HuH-7 (cell line): ENCODE measurements around the gene ORC4.

Source experiments
- DNase-seq: peaks from one replicate; pipeline ENCODE4 v3.0.0; 2011; ENCODE audit warnings: low spot score

Gene ORC4

DNA sequence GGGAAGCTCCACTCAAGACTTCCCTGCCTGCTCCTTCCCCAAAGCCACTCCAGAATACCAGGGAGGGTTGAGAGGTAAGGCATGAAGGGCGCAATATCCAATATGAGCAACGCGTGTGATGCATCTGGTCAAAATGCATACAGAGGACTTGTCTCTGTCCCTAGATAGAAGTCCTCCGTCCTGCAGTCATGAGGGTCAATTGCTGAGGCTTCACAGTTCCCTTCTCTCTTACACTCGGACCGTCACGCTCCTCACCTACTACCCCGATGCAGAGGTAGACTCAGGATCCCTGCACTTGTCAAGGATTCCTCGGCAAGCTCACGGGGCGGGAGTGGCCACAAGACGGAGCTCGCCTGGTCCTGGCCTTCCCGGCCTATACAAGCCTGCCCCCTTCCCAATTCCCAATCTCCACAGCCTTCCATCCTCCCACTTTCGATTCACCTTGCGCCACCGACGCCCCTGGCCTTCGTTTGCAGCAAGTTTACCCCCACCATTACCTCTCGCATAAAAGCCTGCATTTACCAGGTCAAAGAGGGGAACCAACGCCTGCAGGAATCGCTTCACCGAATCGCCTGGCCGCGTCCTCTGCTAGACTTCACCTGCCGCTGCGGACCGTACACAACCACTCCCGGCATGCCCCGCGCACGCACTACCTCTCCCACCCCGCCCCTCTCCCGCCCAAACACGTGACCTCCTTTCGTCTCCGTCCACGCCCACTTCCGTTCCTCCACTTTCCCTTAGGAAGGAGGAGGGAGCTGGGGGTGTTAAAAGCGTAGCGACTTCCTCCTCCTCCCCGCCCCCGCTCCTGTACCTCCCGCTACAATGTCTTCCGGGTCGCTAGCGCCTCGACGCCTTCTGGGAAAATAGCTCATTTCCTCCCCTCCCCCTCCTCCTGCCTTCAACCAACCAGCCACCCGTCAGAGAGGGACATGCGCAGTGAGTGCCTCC is at the start of gene ORC4:
Gene ORC4 (minus strand): TSS at position 627 of the 948 bp plus-strand sequence. CDS start 44,779 bp downstream, outside the sequence.
- peak; percentile 85 for DNase-seq

DNA sequence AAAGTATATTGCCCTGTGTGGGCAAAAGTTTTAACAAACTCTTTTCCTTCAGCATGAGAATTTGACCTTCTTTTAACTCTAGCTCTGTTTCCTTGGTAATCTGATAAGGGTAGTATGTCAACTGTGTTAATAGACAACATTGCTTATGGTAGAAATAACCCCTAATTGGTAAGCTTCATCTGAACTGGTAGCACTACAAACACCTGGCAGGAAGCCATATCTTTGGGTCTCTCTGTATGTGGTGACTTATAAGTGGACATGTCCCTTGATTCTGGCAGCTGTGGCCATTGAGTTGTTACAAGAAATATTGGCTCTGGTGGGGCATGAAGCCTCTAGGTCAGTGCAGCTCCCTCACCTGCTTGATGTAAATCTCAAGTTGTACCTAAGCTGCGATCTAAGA is 47.3 kb upstream of the ORC4 start:
- no peak for DNase-seq

DNA sequence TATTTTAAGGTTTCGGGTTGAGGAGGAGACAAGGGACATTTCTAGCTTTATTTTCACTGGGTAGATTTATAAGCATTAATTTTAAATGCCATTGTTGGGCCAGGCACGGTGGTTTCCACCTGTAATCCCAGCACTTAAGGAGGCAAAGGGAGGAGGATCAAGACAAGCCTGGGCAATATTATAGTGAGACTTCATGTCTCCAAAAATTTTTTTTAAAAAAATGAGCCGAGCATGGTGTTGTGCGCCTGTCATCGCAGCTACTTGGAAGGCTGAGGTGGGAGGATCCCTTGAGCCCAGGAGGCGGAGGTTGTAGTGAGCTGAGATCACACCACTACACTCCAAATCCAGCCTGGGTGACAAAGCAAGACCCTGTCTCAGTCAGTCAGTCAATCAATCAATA is 45.4 kb upstream of the ORC4 start:
- DNase-seq: no peak

DNA sequence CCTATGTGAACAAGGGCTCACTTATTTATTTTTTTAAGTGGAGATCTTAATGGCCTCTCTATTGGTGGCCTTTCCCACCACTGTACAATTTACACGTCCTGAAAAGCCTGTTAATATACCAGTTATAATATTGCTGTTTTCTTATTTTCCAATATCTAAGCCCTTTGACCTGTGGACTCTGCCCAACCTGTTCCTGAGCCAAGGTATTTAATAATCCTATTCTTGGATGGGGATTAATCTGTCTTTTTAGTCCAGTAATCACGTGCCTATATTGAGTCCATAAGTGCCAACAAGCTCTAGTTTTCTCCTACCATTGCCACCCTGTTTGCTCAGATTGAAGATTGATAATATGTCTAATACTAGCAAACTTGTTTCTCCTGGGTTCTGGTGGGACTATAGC is 43.1 kb upstream of the ORC4 start:
- DNase-seq: no peak

DNA sequence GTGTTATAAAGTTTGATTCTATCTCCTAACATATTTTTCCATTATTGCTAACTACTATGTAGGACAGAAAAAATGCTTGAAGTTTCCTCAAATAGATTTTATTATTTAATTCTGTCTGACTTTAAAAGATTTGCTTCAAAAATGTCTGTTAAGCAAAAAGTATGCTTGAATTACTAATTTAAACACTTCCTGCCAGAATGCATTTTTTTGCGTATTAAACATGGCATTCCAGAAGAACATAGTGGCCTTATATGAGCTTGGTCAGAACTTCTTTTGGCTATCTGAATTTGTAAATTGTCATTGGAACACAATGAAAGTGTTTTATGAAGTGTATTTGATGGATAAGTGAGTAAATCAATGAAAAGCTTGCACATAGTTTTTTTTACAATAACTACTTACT is 38.1 kb upstream of the ORC4 start:
- DNase-seq: no peak

DNA sequence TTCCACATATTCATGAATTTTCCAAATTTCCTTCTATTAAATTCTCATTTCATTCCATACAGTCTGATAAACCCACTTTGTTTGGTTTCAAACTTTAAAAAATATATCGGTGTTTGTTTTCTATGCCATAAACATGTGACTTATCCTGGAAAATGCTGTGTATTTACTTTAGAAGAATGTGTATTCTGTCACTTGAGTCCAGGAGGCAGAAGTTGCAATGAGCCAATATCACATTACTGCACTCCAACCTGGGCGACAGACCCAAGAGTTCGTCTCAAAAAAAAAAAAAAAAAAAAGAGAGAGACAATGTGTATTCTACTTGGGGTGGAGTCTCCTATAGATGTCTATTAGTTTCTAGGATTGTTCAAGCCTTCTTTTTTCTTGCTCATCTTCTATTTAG is 32.1 kb upstream of the ORC4 start:
- DNase-seq: peak; percentile 8

DNA sequence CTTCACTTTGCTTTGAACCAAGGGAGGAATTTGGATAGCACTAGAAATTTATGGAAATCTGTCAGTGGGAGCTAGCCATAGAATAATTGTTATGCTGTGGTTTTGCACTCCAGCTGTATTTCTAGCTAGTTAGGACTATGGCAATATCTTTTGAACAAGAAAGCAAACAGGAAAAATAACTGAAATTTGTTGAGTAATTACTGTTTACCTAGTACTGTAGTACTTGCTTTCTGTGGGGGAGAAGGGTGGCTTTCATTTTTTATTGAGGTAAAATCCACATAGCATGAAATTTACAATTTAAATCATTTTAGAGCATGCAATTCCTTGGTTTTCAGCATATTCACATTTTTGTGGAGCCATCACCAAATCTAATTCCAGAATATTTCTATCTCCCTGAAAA is 28.7 kb upstream of the ORC4 start:
- no peak for DNase-seq

DNA sequence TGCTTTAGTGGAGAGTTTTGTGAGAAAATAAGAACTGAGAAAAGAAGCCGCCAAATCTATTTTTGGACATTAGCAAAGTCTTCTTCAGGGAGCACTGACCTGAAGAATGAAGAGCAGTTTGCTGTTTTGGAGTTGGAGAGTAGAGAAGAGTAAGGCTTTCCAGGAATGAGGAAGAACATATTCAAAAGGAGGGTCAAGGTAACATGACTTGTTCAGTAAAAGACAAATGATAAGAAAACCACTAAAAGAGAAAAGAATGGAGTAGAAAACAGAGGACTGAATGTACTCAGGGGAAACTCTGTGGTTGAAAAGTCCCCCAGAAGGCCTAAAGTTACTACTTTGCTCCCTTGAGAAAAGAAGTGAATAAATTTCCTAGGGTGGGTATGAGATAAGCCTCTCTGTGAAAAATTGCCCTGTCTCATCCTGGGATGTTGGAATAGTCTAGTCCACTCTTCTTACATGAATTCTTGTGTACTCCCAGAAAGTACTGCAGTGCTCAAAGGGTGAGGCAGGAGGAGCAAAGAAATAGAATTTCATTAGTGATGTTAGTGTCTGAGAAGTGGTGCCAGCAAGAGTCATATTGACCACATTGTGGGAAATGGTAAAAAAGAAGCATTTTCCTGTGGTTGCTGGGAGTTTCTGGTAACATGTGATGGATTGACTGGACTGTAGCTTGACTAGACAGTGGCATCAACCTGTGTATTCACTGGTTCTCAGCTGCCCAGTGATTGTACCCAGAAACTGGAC is 28.1 kb upstream of the ORC4 start:
- no peak for DNase-seq

DNA sequence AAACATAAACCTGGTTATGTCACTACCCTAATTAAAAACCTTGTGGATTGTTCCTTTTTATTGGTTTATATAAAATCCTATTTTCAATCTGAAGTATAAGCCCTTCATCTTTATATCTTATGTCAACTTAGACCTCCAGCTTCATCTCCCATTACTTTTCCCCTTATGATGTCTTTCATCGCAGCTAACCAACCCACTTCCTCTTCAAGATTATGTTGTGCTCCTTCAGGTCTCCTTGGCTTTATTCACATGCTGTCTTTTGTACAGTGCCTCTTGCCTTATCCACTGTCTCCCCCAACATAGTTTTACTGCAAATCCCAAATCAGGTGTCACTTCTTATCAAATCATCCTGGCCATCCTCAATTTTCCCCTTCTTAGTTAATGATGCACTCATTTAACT is 26.3 kb upstream of the ORC4 start:
- no peak for DNase-seq

DNA sequence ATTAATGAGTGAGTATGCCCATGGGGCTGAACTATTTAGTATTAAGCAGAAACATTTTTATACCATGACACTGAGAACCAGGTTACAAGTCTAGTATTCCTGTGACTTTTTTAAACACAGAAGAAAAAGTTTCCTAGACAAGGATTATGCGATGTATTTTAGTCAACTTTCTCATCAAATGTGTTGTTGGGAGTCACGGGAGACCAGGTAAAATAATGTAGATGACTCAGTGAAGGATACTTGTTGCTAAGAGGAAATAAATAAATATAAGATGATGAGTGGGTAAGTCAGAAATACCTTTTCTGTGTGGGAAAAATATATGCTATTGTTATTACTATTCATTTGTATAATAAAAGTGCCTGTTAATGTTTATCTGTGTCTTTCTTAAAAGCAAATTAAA is 23.8 kb upstream of the ORC4 start:
- DNase-seq: no peak

DNA sequence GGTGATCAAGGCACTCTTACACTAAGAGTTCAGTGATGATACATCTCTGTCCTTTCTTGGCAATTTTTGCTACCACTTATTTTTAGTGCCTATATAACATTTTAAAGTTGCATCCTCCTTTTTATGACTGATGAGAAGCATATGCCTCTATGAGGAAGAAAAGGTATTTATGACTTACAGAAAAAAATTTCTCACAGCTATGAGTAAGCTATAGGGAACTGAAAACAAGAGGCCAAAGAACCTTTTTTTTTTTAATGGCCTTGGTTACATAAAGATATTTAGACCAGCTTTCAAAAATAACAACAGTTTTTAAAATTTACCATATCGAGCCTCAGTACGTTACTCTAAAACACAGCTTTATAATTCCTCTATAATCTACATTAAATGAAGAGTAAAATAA is 21.7 kb upstream of the ORC4 start:
- DNase-seq: no peak

DNA sequence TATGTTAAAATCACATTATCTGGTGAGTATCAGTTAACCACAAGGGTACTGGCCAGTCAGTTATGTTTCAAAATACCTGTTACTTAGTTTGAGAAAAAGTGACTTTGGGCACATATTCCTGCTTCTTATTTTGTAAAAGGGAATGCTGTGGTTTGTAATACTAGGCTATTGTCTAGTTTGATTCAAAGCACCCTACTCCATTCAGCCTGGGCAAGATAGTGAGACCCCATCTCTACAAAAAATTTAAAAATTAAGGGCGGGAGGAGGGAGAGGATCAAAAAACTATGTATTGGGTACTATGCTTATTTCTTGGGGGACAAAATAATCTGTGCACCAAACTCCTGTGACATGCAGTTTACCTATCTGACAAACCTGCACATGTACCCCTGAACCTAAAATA is 19.2 kb upstream of the ORC4 start:
- no peak for DNase-seq

DNA sequence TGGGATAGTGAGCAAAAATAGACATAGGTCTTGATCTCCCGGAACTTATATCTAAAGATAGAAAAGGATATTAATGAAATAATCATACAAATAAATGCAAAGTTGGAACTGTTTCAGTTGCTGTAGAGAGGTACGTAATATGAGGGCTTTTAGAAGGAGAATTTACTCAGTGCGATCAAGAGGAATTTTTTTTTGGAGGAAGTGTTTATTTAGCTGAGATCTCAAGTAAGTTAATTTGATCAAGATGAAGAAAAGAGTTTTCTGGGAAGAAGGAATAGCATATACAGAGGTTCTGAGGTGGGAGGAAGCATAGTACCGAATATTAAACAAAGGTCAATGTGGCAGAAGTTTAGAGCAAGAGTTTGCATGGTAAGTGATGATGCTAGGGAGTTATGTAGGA is 11.7 kb upstream of the ORC4 start:
- no peak for DNase-seq

DNA sequence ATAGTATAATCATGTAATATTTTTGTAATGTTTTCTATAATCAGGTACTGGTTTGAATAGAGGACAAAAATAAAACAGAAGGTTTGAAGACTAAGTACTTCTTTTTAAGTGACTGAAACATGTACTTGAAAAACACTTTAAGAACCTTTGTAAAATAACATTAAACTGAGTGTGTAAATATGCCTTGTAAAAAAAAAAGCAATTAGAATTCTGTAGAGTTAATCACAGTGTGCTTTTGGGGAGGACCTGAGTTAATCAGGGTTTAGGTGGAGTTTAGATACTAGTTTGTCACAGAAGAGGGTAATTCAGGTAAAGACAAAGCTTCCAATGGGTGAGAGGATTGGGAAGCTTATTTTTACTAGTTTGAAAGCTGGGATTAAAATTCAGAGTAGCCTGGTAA is 10.6 kb upstream of the ORC4 start:
- no peak for DNase-seq

DNA sequence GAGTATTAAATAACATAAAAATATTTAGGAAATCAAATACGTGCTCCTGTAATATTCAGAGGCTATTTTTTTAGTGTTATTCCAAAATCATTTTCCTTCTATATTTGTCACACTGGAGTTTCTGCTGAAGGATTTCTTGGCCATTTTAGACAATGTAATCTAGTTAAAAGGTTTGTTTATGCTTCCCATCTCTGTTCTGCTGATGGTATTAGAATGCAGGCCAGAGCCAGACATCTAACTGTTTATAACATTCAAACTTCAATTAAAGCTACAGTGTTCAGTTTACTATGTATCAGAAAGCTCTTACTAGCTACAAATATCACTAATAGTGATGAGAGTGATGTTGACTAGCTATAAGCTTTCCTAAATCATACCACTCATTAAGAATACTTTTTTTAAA is 8.2 kb upstream of the ORC4 start:
- DNase-seq: no peak

DNA sequence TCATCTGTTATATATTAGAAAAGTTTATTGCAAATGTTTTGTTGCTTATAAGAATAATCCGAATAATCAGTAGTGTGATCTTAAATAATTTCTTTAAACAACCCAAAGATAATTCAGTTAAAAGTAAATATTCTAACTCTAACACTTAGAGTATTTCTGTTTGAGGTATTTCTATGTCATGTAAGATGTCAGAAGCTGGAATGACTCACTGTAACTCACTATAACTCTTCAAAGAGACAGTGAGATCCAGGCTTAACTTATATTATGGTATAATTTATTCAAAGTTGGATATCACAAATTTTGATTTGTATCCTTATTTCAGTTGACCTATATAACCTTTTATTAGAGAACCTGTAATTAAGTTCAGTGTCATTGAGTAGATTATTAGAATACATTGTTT is 7.3 kb upstream of the ORC4 start:
- DNase-seq: no peak

DNA sequence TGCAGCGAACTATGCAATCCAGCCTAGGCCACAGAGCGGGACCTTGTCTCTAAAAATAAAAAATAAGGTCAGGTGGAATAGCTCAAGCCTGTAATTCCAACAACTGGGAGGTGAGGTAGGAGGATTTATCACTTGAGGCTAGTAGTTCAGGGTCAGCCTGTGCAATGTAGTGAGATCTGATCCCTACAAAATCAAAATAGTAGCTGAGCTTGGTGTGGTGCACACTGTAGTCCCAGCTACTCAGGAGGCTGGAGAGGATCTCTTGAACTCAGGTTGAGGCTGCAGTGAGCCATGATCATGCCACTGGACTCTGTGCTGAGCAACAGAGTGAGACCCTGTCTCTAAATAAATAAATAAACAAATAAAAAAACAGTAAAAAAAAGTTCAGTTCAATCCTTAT is 6.0 kb upstream of the ORC4 start:
- no peak for DNase-seq

DNA sequence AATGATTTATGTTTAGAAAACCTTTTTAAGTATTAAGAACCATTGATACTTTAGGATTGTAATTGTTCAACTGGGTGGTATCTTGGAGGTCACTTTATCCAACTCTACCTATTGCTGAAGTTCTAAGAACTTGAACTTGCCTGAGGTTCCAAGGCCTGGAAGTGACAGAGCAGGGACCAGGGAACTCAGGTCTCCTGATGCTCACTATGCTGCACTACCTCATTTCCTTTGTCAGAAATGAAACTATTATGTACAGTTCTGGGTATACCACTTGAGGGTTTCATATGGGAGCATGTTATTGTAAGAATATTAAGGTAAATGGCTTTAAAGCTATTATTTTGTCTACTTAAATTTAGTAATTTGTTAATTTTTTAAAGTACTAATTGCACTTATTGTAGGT is 3.3 kb upstream of the ORC4 start:
- no peak for DNase-seq

DNA sequence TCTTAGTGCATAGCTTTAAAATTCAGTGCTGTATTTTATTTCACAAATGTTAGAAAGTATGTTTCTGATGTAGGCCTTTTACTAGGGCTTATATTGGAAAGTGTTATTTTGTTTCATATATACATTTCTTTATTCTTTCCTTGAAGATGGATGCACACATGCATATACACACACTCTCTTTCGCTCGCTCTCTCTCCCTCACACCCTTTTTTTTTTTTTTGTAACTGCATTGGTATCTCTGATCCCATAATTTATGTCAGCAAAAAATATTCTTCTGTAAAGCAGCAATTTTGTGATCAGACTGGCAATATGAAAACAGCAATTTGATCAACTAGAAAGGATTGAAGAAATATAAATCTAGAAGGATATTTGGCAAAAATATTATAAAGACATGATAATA is 2.3 kb upstream of the ORC4 start:
- no peak for DNase-seq

DNA sequence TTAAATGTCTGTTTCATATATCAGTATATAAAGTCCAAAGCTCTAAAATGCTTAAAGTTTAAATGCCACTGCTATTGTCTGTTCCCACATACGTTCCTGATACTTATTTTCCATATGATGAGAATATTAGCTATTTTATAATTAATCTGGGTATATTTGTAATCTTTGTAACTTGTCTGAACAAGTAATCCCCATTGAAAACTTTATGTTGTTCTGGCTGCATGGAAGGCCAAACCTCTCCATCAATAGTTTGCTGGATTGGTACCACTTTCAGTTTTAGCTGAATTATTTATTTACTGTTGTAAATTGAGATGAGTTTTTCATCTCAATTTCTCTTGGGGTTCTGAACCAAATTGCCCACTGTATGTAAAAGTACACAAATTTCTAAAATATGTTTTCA is 1.8 kb upstream of the ORC4 start:
- no peak for DNase-seq

DNA sequence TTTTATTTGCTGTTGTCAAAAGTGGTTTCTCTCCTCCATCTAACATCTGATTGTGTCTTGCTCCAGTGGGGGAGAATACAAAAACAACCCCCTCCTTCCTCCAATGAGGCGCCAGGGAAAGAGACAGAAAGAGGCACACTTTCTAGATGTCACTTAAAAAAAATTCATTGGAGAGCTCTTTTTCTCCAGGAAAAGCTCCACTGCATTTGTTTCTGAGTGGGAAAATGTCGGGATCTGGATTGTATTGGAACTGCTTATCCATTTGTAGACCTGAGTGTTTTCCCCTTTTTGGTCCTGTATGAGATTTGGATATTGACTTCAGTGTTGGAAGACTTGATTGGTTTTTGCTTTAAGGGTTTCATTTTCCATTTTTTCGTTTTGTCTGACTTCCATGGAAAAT is 1.3 kb upstream of the ORC4 start:
- no peak for DNase-seq

DNA sequence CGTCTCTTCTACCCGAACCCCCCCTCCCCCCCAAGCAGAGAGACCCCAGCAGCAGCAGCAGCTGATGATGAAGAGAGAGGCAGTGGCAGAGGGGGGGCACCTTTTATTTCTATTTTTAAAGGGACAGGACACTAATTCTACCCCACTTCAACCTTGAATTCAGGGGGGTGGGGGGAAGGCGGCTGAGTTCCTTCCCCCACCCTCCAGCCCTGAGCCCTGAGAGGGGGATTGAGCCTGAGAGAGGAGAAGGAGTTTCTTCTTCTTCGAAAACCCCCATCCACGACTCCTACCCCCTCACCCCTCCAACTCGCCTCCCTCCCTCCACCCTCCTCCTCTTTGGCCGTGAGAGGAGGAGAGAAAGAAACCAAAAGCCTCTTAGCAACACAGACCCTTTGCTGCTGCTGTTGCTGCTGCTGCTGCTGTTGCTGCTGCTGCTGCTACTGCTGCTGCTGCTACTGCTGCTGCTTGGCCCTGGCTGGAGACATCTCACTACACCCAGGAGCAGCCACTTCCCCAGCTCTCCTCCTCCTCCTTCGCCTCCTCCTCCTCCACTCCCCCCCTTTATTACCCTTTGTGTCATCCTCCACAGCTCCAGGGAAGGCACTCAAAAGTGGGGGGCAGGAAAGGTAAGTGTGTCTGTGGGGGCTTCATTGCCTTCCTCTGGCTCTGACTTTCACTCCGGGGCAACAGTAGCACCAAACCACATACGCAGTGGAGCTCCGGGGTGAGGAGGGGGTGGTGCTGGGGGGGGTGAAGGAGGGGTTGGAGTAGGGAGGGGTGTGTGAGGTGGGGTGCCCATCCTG is 723 bp upstream of the ORC4 start, which contains the start of gene MBD5:
Gene MBD5 (plus strand): TSS at position 33 of the 803 bp plus-strand sequence.
- DNase-seq: peak; percentile 43

DNA sequence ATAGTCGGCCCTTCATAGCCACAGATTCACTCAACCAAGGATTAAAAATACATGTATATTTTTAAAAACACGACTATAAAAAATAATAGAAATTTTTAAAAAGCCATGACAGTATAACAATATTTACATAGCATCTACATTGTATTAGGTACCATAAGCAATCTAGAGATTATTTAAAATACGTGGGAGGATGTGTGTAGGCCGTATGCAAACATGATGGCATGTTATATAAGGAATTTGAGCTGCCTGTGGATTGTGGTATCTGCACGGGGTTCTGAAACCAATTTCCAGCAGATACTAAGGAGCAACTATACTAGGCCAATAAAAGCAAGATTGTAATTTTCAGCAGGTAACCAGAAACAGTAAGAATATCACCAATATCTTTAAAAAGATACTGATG is 5.9 kb downstream of the ORC4 start:
- DNase-seq: no peak
